Embryonic facial prominence (tissue), 1 donor: Measurements from ENCODE around the gene ADD3.

Source experiments
- DNase-seq: peaks from one replicate; pipeline ENCODE4 v3.0.0-alpha.2; 2016; ENCODE audit errors: extremely low spot score

Gene ADD3

GRCh38 chr10:110003524-110003885, 4.3 kb upstream of the ADD3 start:
- no peak for DNase-seq

- DNase-seq = no peak
Observed at GRCh38 chr10:110005719-110006118, 2.1 kb upstream of the ADD3 start.

GRCh38 chr10:110006358-110007160, 1.2 kb upstream of the ADD3 start:
- no peak for DNase-seq

- no peak for DNase-seq
Observed at GRCh38 chr10:110007161-110007700, 553 bp upstream of the ADD3 start.

GRCh38 chr10:110008518-110009339, 945 bp downstream of the ADD3 start:
- DNase-seq = no peak

- DNase-seq = no peak
Observed at GRCh38 chr10:110009736-110010475, 2.1 kb downstream of the ADD3 start.

- DNase-seq = no peak
Observed at GRCh38 chr10:110010486-110011378, 2.9 kb downstream of the ADD3 start.

GRCh38 chr10:110011681-110012080, 3.9 kb downstream of the ADD3 start:
- no peak for DNase-seq

GRCh38 chr10:110013630-110014293, 6.0 kb downstream of the ADD3 start:
- DNase-seq = no peak

GRCh38 chr10:110016039-110016438, 8.3 kb downstream of the ADD3 start:
- DNase-seq = no peak

GRCh38 chr10:110017052-110017451, 9.3 kb downstream of the ADD3 start:
- no peak for DNase-seq

- no peak for DNase-seq
Observed at GRCh38 chr10:110017907-110018306, 10.1 kb downstream of the ADD3 start.

- no peak for DNase-seq
Observed at GRCh38 chr10:110020265-110020664, 12.5 kb downstream of the ADD3 start.

GRCh38 chr10:110022716-110023504, 15.1 kb downstream of the ADD3 start:
- DNase-seq = no peak

- DNase-seq = no peak
Observed at GRCh38 chr10:110023785-110024465, 16.1 kb downstream of the ADD3 start.

GRCh38 chr10:110029450-110029849, 21.7 kb downstream of the ADD3 start:
- DNase-seq = peak; percentile 43

GRCh38 chr10:110032801-110033700, 25.3 kb downstream of the ADD3 start:
- DNase-seq = no peak

GRCh38 chr10:110033701-110034235, 26.0 kb downstream of the ADD3 start:
- DNase-seq = no peak
